ENCODE results near the gene RAB26. TPM values are rescaled to one million over a fixed set of nuclear protein-coding genes. Genes with fewer than 3 reads are reported as not detected.

Gene RAB26
- total RNA-seq, 2 donors from 2014 or later, result 1.8 to 5.1 TPM

DNA sequence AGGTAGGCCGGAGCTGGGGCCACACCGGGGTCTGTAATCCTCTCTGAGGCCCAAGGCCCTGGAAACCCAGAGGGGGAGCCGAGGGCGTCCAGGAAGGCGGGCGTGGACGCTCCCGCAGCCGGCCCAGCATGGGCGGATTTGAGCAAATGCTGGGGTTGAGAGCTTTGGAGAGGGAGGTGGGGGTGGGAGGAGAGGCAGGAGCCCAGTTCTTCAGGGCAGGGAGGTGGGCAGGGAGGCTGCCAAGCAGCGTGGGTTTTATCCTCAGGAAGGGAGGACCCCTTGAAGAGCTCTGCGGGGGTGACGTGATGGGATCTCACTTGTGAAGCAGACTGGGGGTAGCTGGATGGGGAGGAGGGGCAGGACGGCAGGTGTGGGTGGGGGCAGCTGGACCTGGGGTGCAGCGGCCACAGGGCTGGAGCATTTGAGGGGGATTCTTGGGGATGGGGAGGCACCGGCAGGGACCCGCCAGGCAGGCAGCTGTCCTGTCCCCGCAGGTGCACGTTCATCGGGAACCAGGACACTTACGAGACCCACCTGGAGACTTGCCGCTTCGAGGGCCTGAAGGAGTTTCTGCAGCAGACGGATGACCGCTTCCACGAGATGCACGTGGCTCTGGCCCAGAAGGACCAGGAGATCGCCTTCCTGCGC, 24.4 kb downstream of the RAB26 start:
- intact Hi-C loops (cut with DNase I), result no loop called here
- H3K9me3 ChIP-seq, result no peaks in the 10 kb centered on the region
- TF ChIP-seq POLR2AphosphoS5 (IDR thresholded peaks at IDR 0.05), result no peak
- TF ChIP-seq, protein P1, sequence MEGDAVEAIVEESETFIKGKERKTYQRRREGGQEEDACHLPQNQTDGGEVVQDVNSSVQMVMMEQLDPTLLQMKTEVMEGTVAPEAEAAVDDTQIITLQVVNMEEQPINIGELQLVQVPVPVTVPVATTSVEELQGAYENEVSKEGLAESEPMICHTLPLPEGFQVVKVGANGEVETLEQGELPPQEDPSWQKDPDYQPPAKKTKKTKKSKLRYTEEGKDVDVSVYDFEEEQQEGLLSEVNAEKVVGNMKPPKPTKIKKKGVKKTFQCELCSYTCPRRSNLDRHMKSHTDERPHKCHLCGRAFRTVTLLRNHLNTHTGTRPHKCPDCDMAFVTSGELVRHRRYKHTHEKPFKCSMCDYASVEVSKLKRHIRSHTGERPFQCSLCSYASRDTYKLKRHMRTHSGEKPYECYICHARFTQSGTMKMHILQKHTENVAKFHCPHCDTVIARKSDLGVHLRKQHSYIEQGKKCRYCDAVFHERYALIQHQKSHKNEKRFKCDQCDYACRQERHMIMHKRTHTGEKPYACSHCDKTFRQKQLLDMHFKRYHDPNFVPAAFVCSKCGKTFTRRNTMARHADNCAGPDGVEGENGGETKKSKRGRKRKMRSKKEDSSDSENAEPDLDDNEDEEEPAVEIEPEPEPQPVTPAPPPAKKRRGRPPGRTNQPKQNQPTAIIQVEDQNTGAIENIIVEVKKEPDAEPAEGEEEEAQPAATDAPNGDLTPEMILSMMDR (IDR thresholded peaks at IDR 0.05), result no peak
- no peak for TF ChIP-seq POLR2A (IDR thresholded peaks at IDR 0.05)
- no peak overlapping the region for H3K4me3 ChIP-seq
- H3K27ac ChIP-seq, result no peak overlapping the region
- WGBS, result 90% methylated on average over 29 of the region's 29 CpGs
- no peaks in the 10 kb centered on the region for H3K4me1 ChIP-seq (replicated peaks)
- no peak for DNase-seq (ENCODE audit: low spot score)
- H3K36me3 ChIP-seq, result peaks cover 7 to 18% of the 10 kb centered on the region in 2 donors
- H3K27me3 ChIP-seq (replicated peaks; ENCODE audit: insufficient read depth), result no peaks in the 10 kb centered on the region

DNA sequence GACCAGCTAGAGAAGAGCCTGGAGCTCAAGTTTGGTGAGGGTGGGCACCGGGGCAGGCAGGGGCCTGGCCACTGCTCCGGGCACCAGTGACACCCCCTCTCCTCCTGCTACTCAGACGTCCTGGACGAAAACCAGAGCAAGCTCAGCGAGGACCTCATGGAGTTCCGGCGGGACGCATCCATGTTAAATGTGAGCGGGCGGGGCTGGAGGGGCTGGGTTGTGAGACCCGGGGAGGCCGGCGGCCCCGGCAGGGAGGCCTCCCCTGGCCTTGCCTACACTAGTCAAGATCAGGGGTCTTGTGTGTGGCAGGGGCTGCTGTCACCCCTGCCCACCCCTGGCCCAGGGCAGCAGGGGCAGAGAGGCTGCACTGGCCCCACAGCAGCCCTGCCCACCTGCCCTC, 24.9 kb downstream of the RAB26 start:
- intact Hi-C loops (cut with DNase I), result no loop called here
- no peak for DNase-seq (ENCODE audit: low spot score)
- Histone ChIP-seq H3K27me3 (replicated peaks; ENCODE audit: insufficient read depth) (no peaks in the 10 kb centered on the region), H3K27ac (no peak overlapping the region), H3K9me3 (no peaks in the 10 kb centered on the region), H3K4me1 (replicated peaks) (no peaks in the 10 kb centered on the region), H3K4me3 (no peak overlapping the region), H3K36me3 (peaks cover 7 to 14% of the 10 kb centered on the region in 2 donors)
- no peak for TF ChIP-seq POLR2AphosphoS5 (IDR thresholded peaks at IDR 0.05)
- TF ChIP-seq, protein P1 (IDR thresholded peaks at IDR 0.05), result no peak
- no peak for TF ChIP-seq POLR2A (IDR thresholded peaks at IDR 0.05)
- 94% methylated on average over 14 of the region's 14 CpGs for WGBS

- H3K36me3 ChIP-seq, result peaks cover 7 to 14% of the 10 kb centered on the region in 2 donors
- no peak overlapping the region for H3K4me3 ChIP-seq
- no peaks in the 10 kb centered on the region for H3K9me3 ChIP-seq
- no peaks in the 10 kb centered on the region for H3K27me3 ChIP-seq (replicated peaks; ENCODE audit: insufficient read depth)
- intact Hi-C loops (cut with DNase I), result no loop called here
- 84% methylated on average over 4 of the region's 4 CpGs for WGBS
- no peak overlapping the region for H3K27ac ChIP-seq
- TF ChIP-seq, protein P1 (IDR thresholded peaks at IDR 0.05), result no peak
- TF ChIP-seq POLR2A (IDR thresholded peaks at IDR 0.05) (no peak), POLR2AphosphoS5 (IDR thresholded peaks at IDR 0.05) (no peak)
- no peaks in the 10 kb centered on the region for H3K4me1 ChIP-seq (replicated peaks)
- no peak for DNase-seq (ENCODE audit: low spot score)
Observed at GRCh38 chr16:2173916-2174315, 25.5 kb downstream of the RAB26 start.

- intact Hi-C loops (cut with DNase I), result no loop called here
- no peak for DNase-seq (ENCODE audit: low spot score)
- Histone ChIP-seq H3K9me3 (no peaks in the 10 kb centered on the region), H3K27me3 (replicated peaks; ENCODE audit: insufficient read depth) (no peaks in the 10 kb centered on the region), H3K4me1 (replicated peaks) (no peaks in the 10 kb centered on the region), H3K4me3 (no peak overlapping the region), H3K36me3 (peaks cover 7 to 14% of the 10 kb centered on the region in 2 donors), H3K27ac (no peak overlapping the region)
- TF ChIP-seq POLR2A (IDR thresholded peaks at IDR 0.05) (no peak), POLR2AphosphoS5 (IDR thresholded peaks at IDR 0.05) (no peak)
- TF ChIP-seq, protein P1 (IDR thresholded peaks at IDR 0.05), result no peak
- WGBS, result 92% methylated on average over 19 of the region's 21 CpGs
Observed at GRCh38 chr16:2174396-2175131, 26.1 kb downstream of the RAB26 start.
